OCI-LY1 (cell line): ENCODE data around the gene SRP19.

ENCODE experiments used
- H2AFZ ChIP-seq: fragments of 200-600 bp; sonication (generic), shearing (Covaris generic); 2 replicates; pipeline ENCODE4 v1.6.0; 2014; ENCODE audit warnings: antibody characterized with exemption, mild to moderate bottlenecking, low read length
- H3F3A ChIP-seq: fragments of 200-600 bp; sonication (generic), shearing (Covaris generic); 2 replicates; pipeline ENCODE4 v1.6.0; 2014; ENCODE audit warnings: mild to moderate bottlenecking, antibody characterized with exemption, low read length, moderate library complexity; ENCODE audit not compliant: insufficient read depth
- H3K27ac ChIP-seq: fragments of 200-600 bp; sonication (generic); 2 replicates; pipeline ENCODE4 v1.5.1; 2014; ENCODE audit warnings: low read length, mixed run types, mild to moderate bottlenecking, low read depth; ENCODE audit not compliant: poor library complexity, severe bottlenecking
- H3K27me3 ChIP-seq: fragments of 200-600 bp; sonication (generic); 2 replicates; pipeline ENCODE4 v1.6.0; 2014; ENCODE audit warnings: antibody characterized with exemption, mild to moderate bottlenecking, low read length, moderate library complexity; ENCODE audit not compliant: insufficient read depth
- H3K36me3 ChIP-seq: fragments of 200-600 bp; sonication (generic); 2 replicates; pipeline ENCODE4 v1.6.1; 2014; ENCODE audit warnings: mild to moderate bottlenecking, antibody characterized with exemption, low read length, moderate library complexity, mixed read lengths; ENCODE audit not compliant: insufficient read depth
- H3K4me1 ChIP-seq: fragments of 200-600 bp; sonication (generic); 2 replicates; pipeline ENCODE4 v1.5.1; 2014; ENCODE audit warnings: mild to moderate bottlenecking, low read length, moderate library complexity; ENCODE audit not compliant: insufficient read depth, severe bottlenecking
- H3K4me2 ChIP-seq: fragments of 200-600 bp; sonication (generic), shearing (Covaris generic); 2 replicates; pipeline ENCODE4 v1.6.1; 2014; ENCODE audit warnings: low read length
- H3K4me3 ChIP-seq: fragments of 200-600 bp; sonication (generic); 2 replicates; pipeline ENCODE4 v1.5.1; 2014; ENCODE audit warnings: low read length, low read depth, mild to moderate bottlenecking, mixed read lengths; ENCODE audit not compliant: poor library complexity, severe bottlenecking
- H3K79me2 ChIP-seq: fragments of 200-600 bp; shearing (Covaris generic); 2 replicates; pipeline ENCODE4 v1.6.1; 2016; ENCODE audit warnings: mixed run types, low read length, mixed read lengths; ENCODE audit not compliant: insufficient read depth
- H3K9ac ChIP-seq: fragments of 200-600 bp; sonication (generic), shearing (Covaris generic); 2 replicates; pipeline ENCODE4 v1.6.1; 2014; ENCODE audit warnings: mild to moderate bottlenecking, low read length, mixed read lengths
- H3K9me2 ChIP-seq: fragments of 200-600 bp; sonication (generic), shearing (Covaris generic); 2 replicates; pipeline ENCODE4 v1.6.1; 2014; ENCODE audit warnings: low read depth, mild to moderate bottlenecking, low read length, mixed read lengths
- H3K9me3 ChIP-seq: fragments of 200-600 bp; shearing (Covaris generic); 2 replicates; pipeline ENCODE4 v1.6.1; 2014; ENCODE audit warnings: low read length, mixed read lengths
- H4K20me1 ChIP-seq: fragments of 200-600 bp; sonication (generic), shearing (Covaris generic); 2 replicates; pipeline ENCODE4 v1.6.0; 2016; ENCODE audit warnings: mild to moderate bottlenecking, low read length; ENCODE audit not compliant: insufficient read depth
- EZH2 ChIP-seq: fragments of 200-600 bp; sonication (generic), shearing (Covaris generic); IDR thresholded peaks from 2 replicates; pipeline ENCODE4 v1.8.0; 2017; ENCODE audit warnings: borderline replicate concordance, mixed run types, mild to moderate bottlenecking, antibody characterized with exemption, low read length, moderate library complexity, mixed read lengths
- TF ChIP-seq, protein P1 (sequence below): fragments of 200-600 bp; sonication (generic), shearing (Covaris generic); IDR thresholded peaks from 2 replicates; pipeline ENCODE4 v1.5.1; 2017; ENCODE audit warnings: mild to moderate bottlenecking, antibody characterized with exemption, low read length, moderate library complexity, mixed read lengths

Gene SRP19

DNA sequence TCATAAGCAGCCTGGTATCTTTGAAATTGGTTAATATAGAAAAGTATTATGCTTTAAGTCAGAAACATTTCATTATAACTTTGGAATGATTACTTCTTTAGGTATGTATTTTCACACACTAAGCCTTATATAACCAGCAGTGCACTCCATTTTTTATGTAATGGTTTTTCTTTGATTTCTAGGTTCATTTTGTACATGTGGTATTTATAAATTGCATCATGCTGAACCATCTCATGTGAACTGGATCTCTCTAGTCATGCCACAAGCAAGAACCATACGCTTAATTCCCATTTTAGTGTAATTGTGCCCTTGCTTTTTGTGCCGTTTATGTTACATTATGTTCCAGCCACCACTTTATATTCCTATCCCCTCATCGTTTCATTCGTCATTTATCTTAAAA lies 38.6 kb upstream of the SRP19 start:
- Histone ChIP-seq H3K79me2 (no peaks in the 10 kb centered on the region), H3K9ac (no peak overlapping the region), H3K4me2 (no peak overlapping the region), H3K9me3 (no peaks in the 10 kb centered on the region), H3K4me3 (no peak overlapping the region), H3K36me3 (peaks cover 39% of the 10 kb centered on the region), H2AFZ (no peak overlapping the region), H4K20me1 (no peaks in the 10 kb centered on the region), H3K4me1 (no peaks in the 10 kb centered on the region), H3F3A (no peaks in the 10 kb centered on the region), H3K27ac (no peak overlapping the region), H3K27me3 (no peaks in the 10 kb centered on the region), H3K9me2 (no peaks in the 10 kb centered on the region)
- TF ChIP-seq, protein P1, sequence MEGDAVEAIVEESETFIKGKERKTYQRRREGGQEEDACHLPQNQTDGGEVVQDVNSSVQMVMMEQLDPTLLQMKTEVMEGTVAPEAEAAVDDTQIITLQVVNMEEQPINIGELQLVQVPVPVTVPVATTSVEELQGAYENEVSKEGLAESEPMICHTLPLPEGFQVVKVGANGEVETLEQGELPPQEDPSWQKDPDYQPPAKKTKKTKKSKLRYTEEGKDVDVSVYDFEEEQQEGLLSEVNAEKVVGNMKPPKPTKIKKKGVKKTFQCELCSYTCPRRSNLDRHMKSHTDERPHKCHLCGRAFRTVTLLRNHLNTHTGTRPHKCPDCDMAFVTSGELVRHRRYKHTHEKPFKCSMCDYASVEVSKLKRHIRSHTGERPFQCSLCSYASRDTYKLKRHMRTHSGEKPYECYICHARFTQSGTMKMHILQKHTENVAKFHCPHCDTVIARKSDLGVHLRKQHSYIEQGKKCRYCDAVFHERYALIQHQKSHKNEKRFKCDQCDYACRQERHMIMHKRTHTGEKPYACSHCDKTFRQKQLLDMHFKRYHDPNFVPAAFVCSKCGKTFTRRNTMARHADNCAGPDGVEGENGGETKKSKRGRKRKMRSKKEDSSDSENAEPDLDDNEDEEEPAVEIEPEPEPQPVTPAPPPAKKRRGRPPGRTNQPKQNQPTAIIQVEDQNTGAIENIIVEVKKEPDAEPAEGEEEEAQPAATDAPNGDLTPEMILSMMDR, result no peak
- TF ChIP-seq EZH2, result no peak

DNA sequence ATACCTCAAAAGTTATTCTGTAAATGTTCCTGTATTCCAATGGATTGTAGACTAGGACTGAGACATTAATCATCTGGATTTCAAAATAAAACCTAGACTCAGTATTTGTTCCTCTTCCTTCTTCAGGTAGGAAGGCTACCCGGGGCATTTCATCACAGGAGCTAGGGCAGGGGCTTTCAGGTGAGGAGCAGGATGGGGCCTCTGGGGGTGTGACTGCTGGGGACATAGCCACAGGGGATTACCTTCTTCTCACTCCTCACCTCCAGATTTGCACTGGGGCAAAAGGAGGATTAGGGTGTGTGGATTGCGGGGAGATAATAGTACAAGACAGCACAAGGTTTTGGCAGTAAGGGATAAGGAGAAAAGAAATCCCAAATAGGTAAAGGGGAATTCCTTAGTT lies 37.9 kb upstream of the SRP19 start:
- H3K9ac ChIP-seq, result no peak overlapping the region
- H3K4me3 ChIP-seq, result no peak overlapping the region
- no peaks in the 10 kb centered on the region for H3F3A ChIP-seq
- no peak overlapping the region for H3K27ac ChIP-seq
- H3K27me3 ChIP-seq, result no peaks in the 10 kb centered on the region
- no peaks in the 10 kb centered on the region for H3K4me1 ChIP-seq
- H4K20me1 ChIP-seq, result no peaks in the 10 kb centered on the region
- peaks cover 46% of the 10 kb centered on the region for H3K36me3 ChIP-seq
- no peak overlapping the region for H3K4me2 ChIP-seq
- no peaks in the 10 kb centered on the region for H3K9me2 ChIP-seq
- H3K79me2 ChIP-seq, result no peaks in the 10 kb centered on the region
- no peak for TF ChIP-seq EZH2
- TF ChIP-seq, protein P1, result no peak
- no peaks in the 10 kb centered on the region for H3K9me3 ChIP-seq
- no peak overlapping the region for H2AFZ ChIP-seq

DNA sequence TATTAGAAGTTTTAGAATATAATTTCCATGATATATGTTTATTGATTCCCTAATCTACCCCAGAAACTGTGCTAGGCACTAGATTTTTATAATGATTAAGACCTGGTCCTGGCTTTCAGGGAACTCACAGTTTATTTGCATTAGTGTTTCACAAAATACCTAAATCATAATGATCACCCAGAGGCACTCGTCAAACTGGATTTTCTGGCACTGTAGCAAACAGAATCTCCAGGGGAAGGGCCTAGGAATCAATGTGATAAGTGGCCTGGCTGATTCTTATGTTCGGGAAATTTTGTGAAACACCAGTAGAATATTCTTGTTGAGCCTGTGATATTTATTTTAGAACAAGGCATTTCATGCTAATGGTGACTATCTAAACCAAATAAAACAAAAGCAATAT lies 37.4 kb upstream of the SRP19 start:
- Histone ChIP-seq H3K4me3 (no peak overlapping the region), H3K9me2 (no peaks in the 10 kb centered on the region), H4K20me1 (no peaks in the 10 kb centered on the region), H3F3A (no peaks in the 10 kb centered on the region), H3K9me3 (no peaks in the 10 kb centered on the region), H3K36me3 (peaks cover 51% of the 10 kb centered on the region), H2AFZ (no peak overlapping the region), H3K27me3 (no peaks in the 10 kb centered on the region), H3K79me2 (no peaks in the 10 kb centered on the region), H3K4me1 (no peaks in the 10 kb centered on the region), H3K9ac (no peak overlapping the region), H3K27ac (no peak overlapping the region), H3K4me2 (no peak overlapping the region)
- TF ChIP-seq, protein P1, result no peak
- TF ChIP-seq EZH2, result no peak
